GM12878 (cell line): ENCODE measurements around the gene SLC37A1. TPM values are rescaled to one million over a fixed set of nuclear protein-coding genes. Genes with fewer than 3 reads are reported as not detected.

Source experiments
- ATAC-seq: fragments of 200-7000 bp; cut with Tn5 transposase; 3 replicates; pipeline ENCODE4 v1.9.1; 2020; ENCODE audit warnings: mild to moderate bottlenecking, moderate library complexity
- BruUV-seq: library from RNA; stranded (reverse); fragments of 400-500 nt; replicated peaks from 2 replicates; lab custom pipeline; 2021; lab: Mats Ljungman, UMichigan
- CTCF ChIA-PET: fragments of 300-600 bp; sonication (Branson Sonifier 250); formaldehyde crosslinking; extraction: SDS; loops from one replicate; lab custom pipeline; 2021; ENCODE audit warnings: inconsistent platforms; lab: Yijun Ruan, JAX
- POLR2A ChIA-PET: fragments of 350-600 bp; formaldehyde crosslinking; extraction: SDS; loops from one replicate; lab custom pipeline; 2021; ENCODE audit warnings: inconsistent platforms; lab: Charles Lee
- RAD21 ChIA-PET: fragments of 300-600 bp; sonication (Branson Sonifier 250); formaldehyde crosslinking; loops from one replicate; lab custom pipeline; 2023; ENCODE audit warnings: antibody characterized with exemption; ENCODE audit not compliant: unreplicated experiment; lab: Charles Lee
- SMC1A ChIA-PET: fragments of 300-600 bp; sonication (Branson Sonifier 250); formaldehyde crosslinking; loops from one replicate; lab custom pipeline; 2023; ENCODE audit not compliant: unreplicated experiment, uncharacterized antibody; lab: Charles Lee
- DNase-seq: peaks from one replicate; pipeline ENCODE4 v3.0.0-alpha.2; 2011; ENCODE audit warnings: low read depth, low spot score
- FAIRE-seq: peaks from 3 replicates; lab custom pipeline; 2011; peaks lifted over from hg19 to GRCh38; lab: Jason Lieb, UNC
- H2AFZ ChIP-seq: 2 replicates; pipeline ENCODE4 v1.6.0; 2011; ENCODE audit warnings: low read depth, low read length, control low read depth; ENCODE audit not compliant: control insufficient read depth
- H3K27ac ChIP-seq: 2 replicates; pipeline ENCODE4 v1.5.1; 2011; ENCODE audit warnings: control low read depth; ENCODE audit not compliant: control insufficient read depth, insufficient read depth
- H3K27me3 ChIP-seq, 2 experiments: replicated peaks in 1 of 2; 2 replicates each; pipeline versions ENCODE4 v1.6.0 to v1.6.1; 2011; ENCODE audit warnings: low read length in 1 of 2; ENCODE audit not compliant: control insufficient read depth in 2 of 2, insufficient read depth in 2 of 2
- H3K36me3 ChIP-seq, 2 experiments: 2 replicates each; pipeline ENCODE4 v1.5.1; 2011; ENCODE audit warnings: low read length in 1 of 2; ENCODE audit not compliant: control insufficient read depth in 2 of 2, insufficient read depth in 2 of 2
- H3K4me1 ChIP-seq: 2 replicates; pipeline ENCODE4 v1.6.1; 2011; ENCODE audit warnings: mild to moderate bottlenecking, low read length, moderate library complexity, mixed read lengths; ENCODE audit not compliant: control insufficient read depth, insufficient read depth
- H3K4me2 ChIP-seq: 2 replicates; pipeline ENCODE4 v1.6.0; 2011; ENCODE audit warnings: control low read depth; ENCODE audit not compliant: control insufficient read depth, insufficient read depth
- H3K4me3 ChIP-seq: fragments of 200-600 bp; sonication (generic); 2 replicates; pipeline ENCODE4 v1.5.1; 2016
- H3K79me2 ChIP-seq: 2 replicates; pipeline ENCODE4 v1.6.0; 2011; ENCODE audit warnings: low read length; ENCODE audit not compliant: control insufficient read depth, insufficient read depth
- H3K9ac ChIP-seq: 2 replicates; pipeline ENCODE4 v1.8.0; 2011; ENCODE audit warnings: low read length, control low read depth, mixed read lengths; ENCODE audit not compliant: control insufficient read depth, insufficient read depth
- H3K9me3 ChIP-seq: replicated peaks from 3 replicates; pipeline ENCODE4 v1.5.1; 2011; ENCODE audit warnings: mild to moderate bottlenecking, low read length; ENCODE audit not compliant: control insufficient read depth, insufficient read depth
- H4K20me1 ChIP-seq: 2 replicates; pipeline ENCODE4 v1.6.0; 2011; ENCODE audit not compliant: control insufficient read depth, insufficient read depth
- ASH2L ChIP-seq: fragments of 300-600, 200-600 bp; sonication (generic); IDR thresholded peaks from 2 replicates; pipeline ENCODE4 v1.6.1; 2017; ENCODE audit warnings: low read depth, mild to moderate bottlenecking, borderline replicate concordance
- BRCA1 ChIP-seq: IDR thresholded peaks from 2 replicates; pipeline ENCODE4 v1.6.1; 2011; ENCODE audit warnings: low read depth, low read length, improper control_type of control experiment
- CHD1 ChIP-seq: IDR thresholded peaks from 2 replicates; pipeline ENCODE4 v1.6.1; 2012; ENCODE audit warnings: low read depth, low read length, improper control_type of control experiment
- CREB1 ChIP-seq: IDR thresholded peaks from 2 replicates; pipeline ENCODE4 v1.6.1; 2012; ENCODE audit warnings: low read depth, mild to moderate bottlenecking, inconsistent platforms
- FOXK2 ChIP-seq: fragments of 450-650 bp; IDR thresholded peaks from 2 replicates; pipeline ENCODE4 v1.6.1; 2017; ENCODE audit warnings: mild to moderate bottlenecking, moderate library complexity
- HCFC1 ChIP-seq: fragments of 150-350 bp; IDR thresholded peaks from 2 replicates; pipeline ENCODE4 v1.6.1; 2014; ENCODE audit warnings: low read length
- HDGF ChIP-seq: fragments of 450-650 bp; IDR thresholded peaks from 2 replicates; pipeline ENCODE4 v1.6.1; 2016; ENCODE audit warnings: antibody characterized with exemption
- MEF2B ChIP-seq: fragments of 450-650 bp; IDR thresholded peaks from 2 replicates; pipeline ENCODE4 v1.6.1; 2018; ENCODE audit warnings: mild to moderate bottlenecking, moderate library complexity; ENCODE audit not compliant: partially characterized antibody, poor library complexity, severe bottlenecking
- NR2C1 ChIP-seq: fragments of 450-650 bp; IDR thresholded peaks from 2 replicates; pipeline ENCODE4 v1.6.1; 2017; ENCODE audit warnings: antibody characterized with exemption, mild to moderate bottlenecking, moderate library complexity
- SREBF1 ChIP-seq: IDR thresholded peaks from 2 replicates; pipeline ENCODE4 v1.6.1; 2012; ENCODE audit warnings: mild to moderate bottlenecking, low read length
- TARDBP ChIP-seq: IDR thresholded peaks from 2 replicates; pipeline ENCODE4 v1.6.1; 2016; ENCODE audit warnings: borderline replicate concordance
- YBX1 ChIP-seq: fragments of 450-650 bp; IDR thresholded peaks from 2 replicates; pipeline ENCODE4 v1.6.1; 2016; ENCODE audit warnings: antibody characterized with exemption
- ZNF274 ChIP-seq: IDR thresholded peaks from one replicate; pipeline ENCODE4 v1.8.0; 2011; ENCODE audit not compliant: insufficient read length, insufficient read depth
- WGBS: methylation state at CpG from one replicate; pipeline ENCODE4 v1.1.6; 2016; ENCODE audit warnings: low lambda C conversion rate; ENCODE audit not compliant: insufficient replicate concordance, insufficient coverage; ENCODE audit errors: missing lambda C conversion rate; 5-methylcytosine and 5-hydroxymethylcytosine counted together
- in situ Hi-C: fragments of 300-500 bp; cut with MboI; formaldehyde crosslinking; loops from 9 replicates; pipeline ENCODE4 v1.14.3; 2018; ENCODE audit warnings: mixed read lengths
- intact Hi-C: fragments of 100-400 bp; cut with micrococcal nuclease; formaldehyde crosslinking; loops from one replicate; pipeline ENCODE4 v1.14.2; 2022; ENCODE audit not compliant: unreplicated experiment
- polyA plus RNA-seq, 11 experiments: library from polyadenylated mRNA; depleted of rRNA in 4 of 11; unstranded in 6 of 11; stranded (reverse) in 5 of 11; fragments of >200 nt; fragmentation: Nextera tagmentation in 4 of 11; fragmentation: Illumina TruSeq in 1 of 11; extraction: Ambion mirVana in 4 of 11; extraction: Trizol in 1 of 11; gene quantifications; 1 replicate in 1 of 11; 2 replicates in 10 of 11; pipeline versions ENCODE4 v1.2.1 to v1.2.3, GENCODE V29; 2011 to 2016; ENCODE audit warnings: inconsistent platforms in 2 of 11, missing spikeins in 2 of 11, low read depth in 1 of 11
- total RNA-seq, 4 experiments: library from RNA; depleted of rRNA in 3 of 4; stranded (reverse); fragments of >200 nt in 3 of 4; fragmentation: Illumina TruSeq in 1 of 4; extraction: Trizol in 1 of 4; gene quantifications; 2 replicates each; pipeline versions ENCODE4 v1.2.1 to v1.2.3, GENCODE V29; 2013 to 2021
- TF ChIP-seq, protein P1 (sequence below): fragments of 450-650 bp; IDR thresholded peaks from 2 replicates; pipeline ENCODE4 v1.6.1; 2017; ENCODE audit warnings: mild to moderate bottlenecking
- TF ChIP-seq, protein P2 (sequence below): fragments of 450-650 bp; formaldehyde crosslinking; IDR thresholded peaks from 2 replicates; pipeline ENCODE4 v1.4.0; 2020; ENCODE audit warnings: mild to moderate bottlenecking, moderate library complexity

The SLC37A1 gene
- total and polyA plus RNA-seq, 10 of the 15 experiments (the other 5 are each of a cell fraction or from before 2014, with no cell fraction given), result 1.1 to 35.5 (median 24.4) TPM

DNA sequence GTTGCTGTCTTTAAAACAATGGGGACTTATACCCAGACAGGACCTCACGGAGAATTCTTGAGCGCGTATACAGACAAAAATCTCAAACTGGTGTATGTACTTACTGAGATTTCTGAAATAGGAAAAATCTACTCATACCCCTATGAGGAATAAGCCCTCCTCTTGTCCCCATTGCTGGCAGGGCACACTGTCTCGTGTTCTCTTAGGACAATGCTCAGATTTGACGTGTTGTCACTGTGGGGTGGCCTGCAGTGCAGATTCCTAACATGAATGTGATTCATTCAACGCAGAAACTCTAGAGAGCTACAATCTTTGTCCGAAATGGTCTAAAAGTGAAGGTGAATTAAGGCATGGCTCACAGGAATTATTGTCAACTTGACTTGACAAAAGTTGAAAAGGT lies 108.6 kb downstream of the SLC37A1 start:
- no peaks in the 10 kb centered on the region; the same call in 2 of the 3 replicates for H3K9me3 ChIP-seq
- no peak for DNase-seq
- FAIRE-seq, result no peak
- no TSS peak for BruUV-seq
- no peak overlapping the region for H3K9ac ChIP-seq
- peaks cover 0 to 3% of the 10 kb centered on the region in 2 experiments; a peak in 3 of 4 replicates for H3K27me3 ChIP-seq
- TF ChIP-seq NR2C1, result no peak
- TF ChIP-seq FOXK2, result no peak
- TF ChIP-seq, protein P1, sequence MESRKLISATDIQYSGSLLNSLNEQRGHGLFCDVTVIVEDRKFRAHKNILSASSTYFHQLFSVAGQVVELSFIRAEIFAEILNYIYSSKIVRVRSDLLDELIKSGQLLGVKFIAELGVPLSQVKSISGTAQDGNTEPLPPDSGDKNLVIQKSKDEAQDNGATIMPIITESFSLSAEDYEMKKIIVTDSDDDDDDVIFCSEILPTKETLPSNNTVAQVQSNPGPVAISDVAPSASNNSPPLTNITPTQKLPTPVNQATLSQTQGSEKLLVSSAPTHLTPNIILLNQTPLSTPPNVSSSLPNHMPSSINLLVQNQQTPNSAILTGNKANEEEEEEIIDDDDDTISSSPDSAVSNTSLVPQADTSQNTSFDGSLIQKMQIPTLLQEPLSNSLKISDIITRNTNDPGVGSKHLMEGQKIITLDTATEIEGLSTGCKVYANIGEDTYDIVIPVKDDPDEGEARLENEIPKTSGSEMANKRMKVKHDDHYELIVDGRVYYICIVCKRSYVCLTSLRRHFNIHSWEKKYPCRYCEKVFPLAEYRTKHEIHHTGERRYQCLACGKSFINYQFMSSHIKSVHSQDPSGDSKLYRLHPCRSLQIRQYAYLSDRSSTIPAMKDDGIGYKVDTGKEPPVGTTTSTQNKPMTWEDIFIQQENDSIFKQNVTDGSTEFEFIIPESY, result no peak
- TF ChIP-seq HDGF, result no peak
- no peak for TF ChIP-seq ZNF274
- RAD21 ChIA-PET, result no interaction called here
- 53% methylated on average over 7 of the region's 7 CpGs for WGBS
- SMC1A ChIA-PET, result no interaction called here
- H3K4me3 ChIP-seq, result no peak overlapping the region
- no peak overlapping the region for H3K4me2 ChIP-seq
- in situ Hi-C loops (no loop called here), intact Hi-C loops (no loop called here)
- H3K79me2 ChIP-seq, result no peaks in the 10 kb centered on the region
- no peaks in the 10 kb centered on the region for H3K4me1 ChIP-seq
- no peaks in the 10 kb centered on the region for H4K20me1 ChIP-seq
- CTCF ChIA-PET, result interaction anchor here (1.1 to 1.3 kb wide), 2 partner anchors 22 to 29 kb away, joined by 4 read pairs; no protein-coding TSS in a partner anchor
- no peak overlapping the region for H2AFZ ChIP-seq
- H3K27ac ChIP-seq, result no peak overlapping the region
- no peaks in the 10 kb centered on the region for H3K36me3 ChIP-seq
- POLR2A ChIA-PET, result no interaction called here
- no peak for ATAC-seq

DNA sequence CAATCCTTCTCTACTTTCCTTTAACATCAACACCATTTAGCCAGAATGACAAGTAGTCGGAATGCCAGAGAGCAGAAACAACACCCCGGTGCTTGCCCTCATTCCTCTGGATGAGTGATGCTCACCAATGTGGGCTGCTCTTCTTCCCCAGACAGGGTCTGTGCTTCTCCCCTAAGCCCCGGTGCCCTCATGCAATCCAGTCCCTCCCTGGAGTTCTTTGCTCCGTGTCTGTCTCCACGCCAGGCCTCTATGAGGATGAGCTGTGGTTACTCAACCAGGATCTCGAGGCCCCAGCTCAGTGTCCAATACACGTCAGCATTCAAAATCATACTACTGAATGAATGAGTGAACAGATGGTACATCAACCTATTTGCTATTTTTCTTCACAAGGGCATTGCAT lies 110.0 kb downstream of the SLC37A1 start:
- ChIA-PET SMC1A (no interaction called here), RAD21 (interaction anchor here (0.5 kb wide), 1 partner anchor 29 kb away, joined by 4 read pairs; no protein-coding TSS in a partner anchor), POLR2A (no interaction called here), CTCF (no interaction called here)
- DNase-seq (no peak), FAIRE-seq (no peak), ATAC-seq (no peak)
- Histone ChIP-seq H3K4me1 (no peaks in the 10 kb centered on the region), H3K4me3 (no peak overlapping the region), H3K27ac (no peak overlapping the region), H3K36me3 (no peaks in the 10 kb centered on the region), H3K9me3 (no peaks in the 10 kb centered on the region; the same call in 2 of the 3 replicates), H3K27me3 (peaks cover 0 to 3% of the 10 kb centered on the region in 2 experiments; a peak in 3 of 4 replicates), H2AFZ (no peak overlapping the region), H4K20me1 (no peaks in the 10 kb centered on the region), H3K4me2 (no peak overlapping the region), H3K9ac (no peak overlapping the region), H3K79me2 (no peaks in the 10 kb centered on the region)
- WGBS, result 21% methylated on average over 7 of the region's 7 CpGs
- intact Hi-C loops, result no loop called here
- no TSS peak for BruUV-seq
- in situ Hi-C loops, result no loop called here
- TF ChIP-seq TARDBP (no peak), YBX1 (no peak), MEF2B (no peak), BRCA1 (no peak), ASH2L (no peak), CHD1 (no peak), CREB1 (no peak), HCFC1 (no peak), SREBF1 (no peak)
- TF ChIP-seq, protein P2, sequence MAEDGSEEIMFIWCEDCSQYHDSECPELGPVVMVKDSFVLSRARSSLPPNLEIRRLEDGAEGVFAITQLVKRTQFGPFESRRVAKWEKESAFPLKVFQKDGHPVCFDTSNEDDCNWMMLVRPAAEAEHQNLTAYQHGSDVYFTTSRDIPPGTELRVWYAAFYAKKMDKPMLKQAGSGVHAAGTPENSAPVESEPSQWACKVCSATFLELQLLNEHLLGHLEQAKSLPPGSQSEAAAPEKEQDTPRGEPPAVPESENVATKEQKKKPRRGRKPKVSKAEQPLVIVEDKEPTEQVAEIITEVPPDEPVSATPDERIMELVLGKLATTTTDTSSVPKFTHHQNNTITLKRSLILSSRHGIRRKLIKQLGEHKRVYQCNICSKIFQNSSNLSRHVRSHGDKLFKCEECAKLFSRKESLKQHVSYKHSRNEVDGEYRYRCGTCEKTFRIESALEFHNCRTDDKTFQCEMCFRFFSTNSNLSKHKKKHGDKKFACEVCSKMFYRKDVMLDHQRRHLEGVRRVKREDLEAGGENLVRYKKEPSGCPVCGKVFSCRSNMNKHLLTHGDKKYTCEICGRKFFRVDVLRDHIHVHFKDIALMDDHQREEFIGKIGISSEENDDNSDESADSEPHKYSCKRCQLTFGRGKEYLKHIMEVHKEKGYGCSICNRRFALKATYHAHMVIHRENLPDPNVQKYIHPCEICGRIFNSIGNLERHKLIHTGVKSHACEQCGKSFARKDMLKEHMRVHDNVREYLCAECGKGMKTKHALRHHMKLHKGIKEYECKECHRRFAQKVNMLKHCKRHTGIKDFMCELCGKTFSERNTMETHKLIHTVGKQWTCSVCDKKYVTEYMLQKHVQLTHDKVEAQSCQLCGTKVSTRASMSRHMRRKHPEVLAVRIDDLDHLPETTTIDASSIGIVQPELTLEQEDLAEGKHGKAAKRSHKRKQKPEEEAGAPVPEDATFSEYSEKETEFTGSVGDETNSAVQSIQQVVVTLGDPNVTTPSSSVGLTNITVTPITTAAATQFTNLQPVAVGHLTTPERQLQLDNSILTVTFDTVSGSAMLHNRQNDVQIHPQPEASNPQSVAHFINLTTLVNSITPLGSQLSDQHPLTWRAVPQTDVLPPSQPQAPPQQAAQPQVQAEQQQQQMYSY, result no peak
